HepG2 (cell line): ENCODE measurements around the gene SUSD3. TPM values are rescaled to one million over a fixed set of nuclear protein-coding genes. Genes with fewer than 3 reads are reported as not detected.

Experiments used
- ATAC-seq: fragments of 200-7000 bp; cut with Tn5 transposase; 3 replicates; pipeline ENCODE4 v1.9.1; 2020; ENCODE audit warnings: mild to moderate bottlenecking, moderate library complexity
- BruUV-seq: library from RNA; stranded (reverse); fragments of 400-500 nt; replicated peaks from 2 replicates; lab custom pipeline; 2021; lab: Mats Ljungman, UMichigan
- CTCF ChIA-PET: fragments of 300-600 bp; formaldehyde crosslinking; extraction: SDS; loops from one replicate; lab custom pipeline; 2021; ENCODE audit warnings: low total read pairs, inconsistent platforms, low intra/inter-chr PET ratio; lab: Yijun Ruan, JAX
- POLR2A ChIA-PET: fragments of 350-600 bp; sonication (Branson Sonifier 250); formaldehyde crosslinking; loops from one replicate; lab custom pipeline; 2020; ENCODE audit warnings: antibody characterized with exemption, inconsistent platforms; lab: Yijun Ruan, JAX
- DNase-seq: peaks from one replicate; pipeline ENCODE4 v3.0.0-alpha.2; 2015; ENCODE audit warnings: low spot score
- FAIRE-seq: peaks from 3 replicates; lab custom pipeline; 2011; peaks lifted over from hg19 to GRCh38; lab: Jason Lieb, UNC
- H2AFZ ChIP-seq: one replicate; pipeline ENCODE4 v1.6.1; 2011; ENCODE audit warnings: low read length, inconsistent platforms
- H3K27ac ChIP-seq: fragments of 300-600 bp; 3 replicates; pipeline ENCODE4 v1.8.0; 2011; ENCODE audit warnings: mixed run types, mild to moderate bottlenecking, mixed read lengths, low read length, inconsistent platforms; ENCODE audit not compliant: insufficient read depth; ENCODE audit errors: extremely low read length
- H3K27me3 ChIP-seq, 2 experiments: fragments of 200-600 bp in 1 of 2; 2 replicates in 1 of 2; 3 replicates in 1 of 2; pipeline versions ENCODE4 v1.6.0 to v1.8.0; 2011; ENCODE audit warnings: low read length in 2 of 2, mild to moderate bottlenecking in 2 of 2, moderate library complexity in 2 of 2, inconsistent platforms in 1 of 2; ENCODE audit not compliant: insufficient read depth in 2 of 2, control insufficient read depth in 1 of 2
- H3K36me3 ChIP-seq, 2 experiments: fragments of 200-600 bp in 1 of 2; replicated peaks in 1 of 2; 2 replicates in 1 of 2; 3 replicates in 1 of 2; pipeline versions ENCODE4 v1.5.1 to v1.8.0; 2011; ENCODE audit warnings: low read length in 2 of 2, inconsistent platforms in 1 of 2; ENCODE audit not compliant: insufficient read depth in 2 of 2, control insufficient read depth in 1 of 2
- H3K4me1 ChIP-seq: 2 replicates; pipeline ENCODE4 v1.5.1; 2012; ENCODE audit warnings: low read length, inconsistent platforms; ENCODE audit not compliant: insufficient read depth
- H3K4me2 ChIP-seq: 2 replicates; pipeline ENCODE4 v1.6.0; 2011; ENCODE audit warnings: low read depth, low read length, inconsistent platforms
- H3K4me3 ChIP-seq, 3 experiments: fragments of 200-600 bp in 1 of 3; sonication (generic), shearing (Covaris generic) in 1 of 3; replicated peaks in 1 of 3; 2 replicates each; pipeline ENCODE4 v1.5.1; 2011 to 2016; ENCODE audit warnings: low read length in 3 of 3, inconsistent platforms in 2 of 3, low read depth in 2 of 3, mild to moderate bottlenecking in 2 of 3, control low read depth in 1 of 3, mixed read lengths in 1 of 3; ENCODE audit not compliant: insufficient read depth in 1 of 3
- H3K79me2 ChIP-seq: one replicate; pipeline ENCODE4 v1.6.1; 2011; ENCODE audit warnings: low read length, inconsistent platforms; ENCODE audit not compliant: insufficient read depth
- H3K9ac ChIP-seq: 2 replicates; pipeline ENCODE4 v1.6.0; 2011; ENCODE audit warnings: mild to moderate bottlenecking, low read depth, low read length, inconsistent platforms; ENCODE audit not compliant: insufficient read depth
- H3K9me3 ChIP-seq: 2 replicates; pipeline ENCODE4 v1.5.1; 2012; ENCODE audit warnings: mild to moderate bottlenecking, low read length
- H4K20me1 ChIP-seq: 2 replicates; pipeline ENCODE4 v1.6.0; 2011; ENCODE audit warnings: inconsistent platforms, mild to moderate bottlenecking, low read length, moderate library complexity; ENCODE audit not compliant: insufficient read depth
- E2F1 ChIP-seq: sonication (generic); formaldehyde crosslinking; IDR thresholded peaks from 2 replicates; pipeline ENCODE4 v1.5.0; 2020; ENCODE audit warnings: missing genetic modification reagents
- NR1H2 ChIP-seq: sonication (generic); formaldehyde crosslinking; IDR thresholded peaks from 2 replicates; pipeline ENCODE4 v1.8.1; 2022; ENCODE audit warnings: low read depth, missing genetic modification reagents, borderline replicate concordance
- RFX3 ChIP-seq: IDR thresholded peaks from 2 replicates; pipeline ENCODE4 v1.6.1; 2016; ENCODE audit warnings: missing biosample characterization, missing genetic modification reagents
- SNAI1 ChIP-seq: sonication (generic); formaldehyde crosslinking; IDR thresholded peaks from 2 replicates; pipeline ENCODE4 v1.5.0; 2020; ENCODE audit warnings: mild to moderate bottlenecking, missing genetic modification reagents, borderline replicate concordance
- SYNCRIP ChIP-seq: fragments of 200-400 bp; formaldehyde crosslinking; IDR thresholded peaks from 2 replicates; pipeline ENCODE4 v1.6.1; 2018; ENCODE audit warnings: mild to moderate bottlenecking, low read depth, low read length; ENCODE audit not compliant: insufficient read depth
- TEF ChIP-seq: sonication (generic); formaldehyde crosslinking; IDR thresholded peaks from 2 replicates; pipeline ENCODE4 v1.5.0; 2020; ENCODE audit warnings: missing genetic modification reagents
- ZNF205 ChIP-seq: IDR thresholded peaks from 2 replicates; pipeline ENCODE4 v1.6.1; 2018; ENCODE audit warnings: missing biosample characterization, missing genetic modification reagents
- ZNF343 ChIP-seq: sonication (generic); formaldehyde crosslinking; IDR thresholded peaks from 2 replicates; pipeline ENCODE4 v1.4.0; 2020; ENCODE audit warnings: mild to moderate bottlenecking, missing genetic modification reagents
- ZNF460 ChIP-seq: sonication (generic); formaldehyde crosslinking; IDR thresholded peaks from 2 replicates; pipeline ENCODE4 v1.5.1; 2020; ENCODE audit warnings: missing genetic modification reagents, mild to moderate bottlenecking, borderline replicate concordance
- ZNF501 ChIP-seq: sonication (generic); formaldehyde crosslinking; IDR thresholded peaks from 2 replicates; pipeline ENCODE4 v1.5.1; 2020; ENCODE audit warnings: mild to moderate bottlenecking, moderate library complexity, missing genetic modification reagents
- ZNF567 ChIP-seq: sonication (generic); formaldehyde crosslinking; IDR thresholded peaks from 2 replicates; pipeline ENCODE4 v1.8.1; 2023; ENCODE audit warnings: mild to moderate bottlenecking, missing genetic modification reagents, borderline replicate concordance
- ZNF768 ChIP-seq: sonication (generic); formaldehyde crosslinking; IDR thresholded peaks from 2 replicates; pipeline ENCODE4 v1.4.0; 2020; ENCODE audit warnings: missing genetic modification reagents
- ZSCAN21 ChIP-seq: sonication (generic); formaldehyde crosslinking; IDR thresholded peaks from 2 replicates; pipeline ENCODE4 v1.8.0; 2022; ENCODE audit warnings: mild to moderate bottlenecking, missing genetic modification reagents, moderate library complexity, borderline replicate concordance
- WGBS: methylation state at CpG from one replicate; pipeline ENCODE4 v1.1.6; 2017; ENCODE audit warnings: low lambda C conversion rate; 5-methylcytosine and 5-hydroxymethylcytosine counted together
- in situ Hi-C: cut with HindIII; loops from 2 replicates; pipeline ENCODE4 v1.10.0; 2017; ENCODE audit warnings: low pct_unique_long_range_greater_than_20kb; ENCODE audit not compliant: extremely low pct_ligation_motif_present
- intact Hi-C: fragments of 100-400 bp; cut with micrococcal nuclease; formaldehyde crosslinking; loops from one replicate; pipeline ENCODE4 v1.10.0; 2022; ENCODE audit not compliant: unreplicated experiment
- polyA plus RNA-seq, 8 experiments: library from polyadenylated mRNA; depleted of rRNA in 3 of 8; stranded (reverse) in 7 of 8; unstranded in 1 of 8; fragments of >200 nt; fragmentation: Illumina TruSeq in 4 of 8; extraction: Trizol in 4 of 8; gene quantifications; 2 replicates each; pipeline versions ENCODE4 v1.2.1 to v1.2.3, GENCODE V29; 2011 to 2016; ENCODE audit warnings: low read depth in 4 of 8, missing spikeins in 1 of 8, mixed read lengths in 1 of 8; ENCODE audit not compliant: insufficient read depth in 1 of 8
- total RNA-seq, 5 experiments: library from RNA; depleted of rRNA; stranded (reverse); fragments of >200 nt; fragmentation: Illumina TruSeq; extraction: Trizol; gene quantifications; 2 replicates each; pipeline ENCODE4 v1.2.3, GENCODE V29; 2016; ENCODE audit warnings: low read depth in 1 of 5

Gene SUSD3
- total and polyA plus RNA-seq, 2 of the 13 experiments (the other 11 are each of a cell fraction or from before 2014, with no cell fraction given): 7.0 to 9.1 TPM

DNA sequence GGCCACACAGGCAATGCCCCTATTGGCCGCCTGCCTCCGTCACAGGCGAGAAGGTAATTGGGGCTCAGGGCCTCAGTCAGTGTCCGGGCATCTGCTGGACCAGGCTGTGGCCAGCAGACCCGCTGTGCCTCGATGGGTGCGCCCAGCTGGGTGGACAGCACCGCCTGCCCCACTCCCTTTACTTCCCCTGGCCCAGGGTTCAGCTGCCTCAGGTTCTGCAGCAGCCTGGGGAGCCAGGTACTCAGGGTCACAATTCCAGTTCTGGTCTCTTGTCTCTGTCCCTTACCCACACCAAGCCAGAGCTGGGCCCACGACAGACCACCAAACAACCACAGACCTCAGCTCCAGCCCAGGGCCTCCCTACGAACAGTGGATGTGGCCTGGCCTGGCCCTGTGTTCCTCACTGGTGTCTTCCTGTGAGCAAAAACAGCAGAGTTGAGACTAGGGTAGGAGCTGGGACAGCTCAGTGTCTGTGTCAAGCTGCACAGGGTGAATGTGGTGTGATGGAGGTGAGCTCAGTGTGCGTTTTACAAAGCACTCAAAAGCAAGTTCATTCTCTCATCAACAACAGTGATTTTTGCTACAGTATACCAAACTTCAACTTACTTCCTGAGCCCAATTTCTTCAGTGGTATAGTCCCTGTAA lies 33.4 kb upstream of the SUSD3 start:
- intact Hi-C loops (no loop called here), in situ Hi-C loops (no loop called here)
- H3K9ac ChIP-seq: no peak overlapping the region
- H3K9me3 ChIP-seq: no peaks in the 10 kb centered on the region
- POLR2A ChIA-PET: no interaction called here
- no peaks in the 10 kb centered on the region for H3K36me3 ChIP-seq
- CTCF ChIA-PET: no interaction called here
- 71% methylated on average over 4 of the region's 11 CpGs for WGBS
- no peak for DNase-seq
- no peaks in the 10 kb centered on the region for H4K20me1 ChIP-seq
- H3K27ac ChIP-seq: no peak overlapping the region
- H3K27me3 ChIP-seq: no peaks in the 10 kb centered on the region
- ATAC-seq: no peak
- TF ChIP-seq ZNF768 (CRISPR knock-in tag): peak; percentile 46; the same call in 1 of the 2 replicates
- no peak for TF ChIP-seq E2F1 (CRISPR knock-in tag)
- TF ChIP-seq ZNF205 (CRISPR knock-in tag): no peak
- TF ChIP-seq SNAI1 (CRISPR knock-in tag): no peak
- TF ChIP-seq ZSCAN21 (CRISPR knock-in tag): no peak
- no peak for TF ChIP-seq ZNF501 (CRISPR knock-in tag)
- no peak for FAIRE-seq
- no peaks in the 10 kb centered on the region for H3K4me1 ChIP-seq
- BruUV-seq: no TSS peak
- H3K4me3 ChIP-seq: no peak overlapping the region
- no peak overlapping the region for H3K4me2 ChIP-seq
- no peaks in the 10 kb centered on the region for H3K79me2 ChIP-seq
- no peak overlapping the region for H2AFZ ChIP-seq

GRCh38 chr9:93025736-93026135 lies 32.8 kb upstream of the SUSD3 start:
- no peaks in the 10 kb centered on the region for H4K20me1 ChIP-seq
- H2AFZ ChIP-seq: no peak overlapping the region
- in situ Hi-C loops (no loop called here), intact Hi-C loops (no loop called here)
- H3K4me2 ChIP-seq: no peak overlapping the region
- ChIA-PET CTCF (no interaction called here), POLR2A (no interaction called here)
- H3K4me1 ChIP-seq: no peaks in the 10 kb centered on the region
- H3K9ac ChIP-seq: no peak overlapping the region
- ATAC-seq: no peak
- H3K79me2 ChIP-seq: no peaks in the 10 kb centered on the region
- no peaks in the 10 kb centered on the region for H3K9me3 ChIP-seq
- H3K27ac ChIP-seq: no peak overlapping the region
- no peak for TF ChIP-seq ZNF567
- TF ChIP-seq ZNF343 (CRISPR knock-in tag): no peak
- TF ChIP-seq TEF: no peak
- no peak for TF ChIP-seq ZNF460 (CRISPR knock-in tag)
- TF ChIP-seq SYNCRIP: no peak
- no peak for TF ChIP-seq NR1H2 (CRISPR knock-in tag)
- TF ChIP-seq RFX3 (CRISPR knock-in tag): no peak
- no peaks in the 10 kb centered on the region for H3K36me3 ChIP-seq
- 45% methylated on average over 2 of the region's 8 CpGs for WGBS
- no peak for DNase-seq
- H3K4me3 ChIP-seq: no peak overlapping the region
- BruUV-seq: no TSS peak
- no peaks in the 10 kb centered on the region for H3K27me3 ChIP-seq
- no peak for FAIRE-seq
